A549 treated with CpdA at 1 μM for 4 hours (cell line): ENCODE measurements around the gene CDHR5. TPM values are rescaled to one million over a fixed set of nuclear protein-coding genes. Genes with fewer than 3 reads are reported as not detected.

Source experiments
- total RNA-seq: library from RNA; stranded (reverse); fragments of 200-300 nt; extraction: Qiagen RNA extraction; gene quantifications from 5 replicates; pipeline ENCODE4 v1.2.3, GENCODE V29; 2022; ENCODE audit warnings: low read depth

The CDHR5 gene
- 0.03 to 0.19 TPM (median 0.03 TPM) in 3 of 5 replicates, not detected in the others for total RNA-seq

GRCh38 chr11:624705-625635 lies at the start of gene CDHR5:
CDHR5 (minus strand) TSS chr11:624955; CDS start chr11:624902, 53 bp downstream.

DNA sequence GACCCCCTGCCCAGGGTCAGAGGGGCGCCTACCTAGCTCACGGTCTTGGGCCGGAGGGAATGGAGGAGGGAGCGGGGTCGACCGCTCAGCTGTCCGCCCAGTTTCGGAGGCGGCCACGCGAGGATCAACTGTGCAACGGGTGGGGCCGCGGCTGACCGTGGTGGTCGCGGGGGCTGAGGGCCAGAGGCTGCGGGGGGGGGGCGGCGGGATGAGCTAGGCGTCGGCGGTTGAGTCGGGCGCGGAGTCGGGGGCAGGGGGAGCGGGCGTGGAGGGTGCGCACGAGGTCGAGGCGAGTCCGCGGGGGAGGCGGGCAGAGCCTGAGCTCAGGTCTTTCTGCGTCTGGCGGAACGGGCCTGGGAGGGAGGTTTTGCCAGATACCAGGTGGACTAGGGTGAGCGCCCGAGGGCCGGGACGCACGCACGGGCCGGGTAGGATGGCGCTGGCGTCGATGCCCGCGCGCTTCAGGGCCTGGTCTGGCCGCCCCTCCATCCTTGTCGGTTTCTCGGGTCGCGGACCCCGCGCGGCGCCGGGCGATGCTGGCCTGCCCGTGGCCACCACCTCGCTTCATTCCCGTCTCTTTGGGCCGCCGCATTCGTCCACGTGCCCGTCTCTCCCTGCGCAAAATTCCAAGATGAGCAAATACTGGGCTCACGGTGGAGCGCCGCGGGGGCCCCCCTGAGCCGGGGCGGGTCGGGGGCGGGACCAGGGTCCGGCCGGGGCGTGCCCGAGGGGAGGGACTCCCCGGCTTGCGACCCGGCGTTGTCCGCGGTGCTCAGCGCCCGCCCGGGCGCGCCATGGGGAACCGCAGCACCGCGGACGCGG lies 12.0 kb upstream of the CDHR5 start, which contains the start of gene DRD4:
DRD4 (plus strand) TSS at position 759 of the 822 bp plus-strand sequence; CDS start at position 795, 36 bp downstream.

GRCh38 chr11:626475-627307 lies 1.9 kb upstream of the CDHR5 start, which contains the start of gene SCT:
SCT (minus strand) TSS chr11:627181; CDS start chr11:627143, 38 bp downstream.

GRCh38 chr11:615504-616319 lies 9.0 kb downstream of the CDHR5 start, which contains the start of gene IRF7:
IRF7 (minus strand) TSS chr11:615950; CDS start chr11:615364, 586 bp downstream.

DNA sequence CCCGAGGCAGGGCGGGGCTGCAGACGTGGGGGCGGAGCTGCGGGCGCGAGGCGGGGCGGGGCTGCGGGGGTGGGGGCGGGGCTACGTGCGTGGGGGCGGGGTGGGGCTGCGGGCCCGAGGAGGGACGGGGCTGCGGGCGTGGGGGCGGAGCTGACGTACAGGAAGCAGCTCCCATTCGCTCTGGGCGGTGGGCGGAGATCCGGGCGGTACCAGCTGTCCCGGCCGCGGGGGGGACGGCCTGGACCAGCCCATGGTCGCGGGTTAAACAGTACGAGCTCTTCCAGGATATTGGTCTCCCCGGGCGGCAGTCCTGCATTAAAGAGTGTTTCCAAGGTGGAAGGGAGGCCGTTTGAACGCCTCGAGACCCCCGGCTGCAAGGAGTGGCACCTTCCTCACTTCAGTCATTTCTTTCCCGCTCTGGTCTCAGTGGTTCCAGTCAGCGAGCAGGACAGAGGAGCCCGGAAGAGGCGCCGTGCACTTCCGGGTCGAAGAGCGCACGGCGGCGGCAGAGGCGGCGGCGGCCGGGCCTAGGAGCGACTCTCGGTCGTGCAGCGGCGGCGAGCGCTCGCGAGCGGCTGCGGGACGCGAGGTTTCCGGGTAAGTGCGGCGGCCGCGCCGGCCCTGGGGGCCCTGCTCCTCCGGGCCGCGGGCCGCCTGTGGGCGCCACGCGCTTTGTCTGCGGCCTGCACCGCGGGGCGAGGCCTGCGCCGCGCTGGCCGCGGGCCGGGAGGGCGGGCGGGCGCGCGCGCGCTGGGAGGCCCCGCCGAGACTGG lies 48.6 kb downstream of the CDHR5 start, which contains the start of gene PHRF1:
PHRF1 (plus strand) TSS at position 475 of the 773 bp plus-strand sequence. CDS start 5,043 bp downstream, outside the sequence.

Other genes with a start within 250 kb of the CDHR5 start
- gene PKP3, start 230.7 kb downstream of the CDHR5 start, total RNA-seq = 31.0 to 40.9 TPM (median 35.4 TPM) in 5 replicates
- 58.8 to 99.8 TPM (median 88.2 TPM) in 5 replicates for gene SIGIRR, start 210.0 kb downstream of the CDHR5 start, total RNA-seq
- gene ANO9, start 182.9 kb downstream of the CDHR5 start, total RNA-seq = 0.51 to 1.2 TPM (median 0.77 TPM) in 5 replicates
- 35.2 to 48.4 TPM (median 45.1 TPM) in 5 replicates for gene PTDSS2, start 174.7 kb downstream of the CDHR5 start, total RNA-seq
- 122 to 172 TPM (median 165 TPM) in 5 replicates for gene RNH1, start 117.7 kb downstream of the CDHR5 start, total RNA-seq
- 92.4 to 151 TPM (median 143 TPM) in 5 replicates for gene HRAS, start 89.4 kb downstream of the CDHR5 start, total RNA-seq
- 0.55 to 0.74 TPM (median 0.66 TPM) in 5 replicates for gene LRRC56, start 87.4 kb downstream of the CDHR5 start, total RNA-seq
- 2.0 to 3.5 TPM (median 2.3 TPM) in 5 replicates for gene LMNTD2, start 64.2 kb downstream of the CDHR5 start, total RNA-seq
- 30.8 to 37.0 TPM (median 33.0 TPM) in 5 replicates for gene RASSF7, start 64.0 kb downstream of the CDHR5 start, total RNA-seq
- 28.0 to 34.8 TPM (median 34.2 TPM) in 5 replicates for gene PHRF1, start 48.5 kb downstream of the CDHR5 start, total RNA-seq
- gene IRF7, start 9.0 kb downstream of the CDHR5 start, total RNA-seq = 4.7 to 6.9 TPM (median 6.3 TPM) in 5 replicates
- gene SCT, start 2.2 kb upstream of the CDHR5 start, total RNA-seq = not detected in 5 replicates
- 0.13 to 0.41 TPM (median 0.28 TPM) in 4 of 5 replicates, not detected in the other for gene DRD4, start 12.3 kb upstream of the CDHR5 start, total RNA-seq
- gene DEAF1, start 70.3 kb upstream of the CDHR5 start, total RNA-seq = 25.7 to 36.7 TPM (median 34.9 TPM) in 5 replicates
- gene TMEM80, start 70.9 kb upstream of the CDHR5 start, total RNA-seq = 8.9 to 11.1 TPM (median 10.7 TPM) in 5 replicates
- gene EPS8L2, start 81.3 kb upstream of the CDHR5 start, total RNA-seq = 78.2 to 132 TPM (median 114 TPM) in 5 replicates
- gene TALDO1, start 122.5 kb upstream of the CDHR5 start, total RNA-seq = 415 to 447 TPM (median 432 TPM) in 5 replicates
- 38.5 to 51.7 TPM (median 45.2 TPM) in 5 replicates for gene GATD1, start 152.5 kb upstream of the CDHR5 start, total RNA-seq
- 1.6 to 1.8 TPM (median 1.7 TPM) in 5 replicates for gene CEND1, start 165.1 kb upstream of the CDHR5 start, total RNA-seq
- gene SLC25A22, start 173.3 kb upstream of the CDHR5 start, total RNA-seq = 23.3 to 38.0 TPM (median 36.9 TPM) in 5 replicates
- 8.7 to 15.1 TPM (median 14.5 TPM) in 5 replicates for gene PIDD1, start 180.3 kb upstream of the CDHR5 start, total RNA-seq
- 1,534 to 2,430 TPM (median 2,343 TPM) in 5 replicates for gene RPLP2, start 185.0 kb upstream of the CDHR5 start, total RNA-seq
- gene PNPLA2, start 194.0 kb upstream of the CDHR5 start, total RNA-seq = 33.3 to 63.5 TPM (median 54.2 TPM) in 5 replicates
- 2.1 to 4.9 TPM (median 3.6 TPM) in 5 replicates for gene CRACR2B, start 203.0 kb upstream of the CDHR5 start, total RNA-seq
- 725 to 823 TPM (median 751 TPM) in 5 replicates for gene CD151, start 208.0 kb upstream of the CDHR5 start, total RNA-seq
- gene POLR2L, start 217.6 kb upstream of the CDHR5 start, total RNA-seq = 565 to 731 TPM (median 616 TPM) in 5 replicates
- gene TSPAN4, start 217.9 kb upstream of the CDHR5 start, total RNA-seq = 117 to 183 TPM (median 173 TPM) in 5 replicates